ENCODE results near the gene GALE. TPM values are rescaled to one million over a fixed set of nuclear protein-coding genes. Genes with fewer than 3 reads are reported as not detected.

Gene GALE
- total RNA-seq, 1 experiment from 2014 or later = 42.7 TPM

- TF ChIP-seq EZH2 (IDR thresholded peaks at IDR 0.05; ENCODE audit: borderline replicate concordance, low read depth, low read length, poor library complexity, severe bottlenecking) (no peak), CTCF (conservative IDR thresholded peaks at IDR 0.05; ENCODE audit: low read depth, low read length) (peak; percentile 87)
- POLR2A ChIA-PET (ENCODE audit: low non-redundant PET) = no interaction called here
- intact Hi-C loops (cut with micrococcal nuclease; ENCODE audit: unreplicated experiment) = loop anchor here (5.0 kb wide), 1 partner anchor 108 kb away; no protein-coding TSS in a partner anchor
- DNase-seq (ENCODE audit: low spot score) = peak; percentile 89
- Histone ChIP-seq H3K9me3 (ENCODE audit: low read depth, low read length, poor library complexity, severe bottlenecking) (no peaks in the 10 kb centered on the region), H3K4me1 (ENCODE audit: insufficient read depth, low read length, poor library complexity, severe bottlenecking) (no peaks in the 10 kb centered on the region), H3K27me3 (replicated peaks; ENCODE audit: insufficient read depth, low read depth, low read length, poor library complexity) (no peaks in the 10 kb centered on the region), H3K27ac (ENCODE audit: low read depth, low read length, poor library complexity, severe bottlenecking) (no peak overlapping the region), H3K4me3 (ENCODE audit: low read depth, low read length, poor library complexity, severe bottlenecking) (no peak overlapping the region), H3K36me3 (ENCODE audit: insufficient read depth, low read length, poor library complexity, severe bottlenecking) (no peaks in the 10 kb centered on the region)
- CTCF ChIA-PET = interaction anchor here (0.9 to 2.4 kb wide), 5 partner anchors 8 to 218 kb away, joined by 3 to 20 read pairs (median 4); partner anchors contain the start of genes HMGCL and PITHD1
- no TSS peak for BruUV-seq (replicated peaks)
Observed at GRCh38 chr1:23809751-23810171, 9.2 kb upstream of the GALE start.

GRCh38 chr1:23807453-23807852 is 6.9 kb upstream of the GALE start:
- Histone ChIP-seq H3K9me3 (ENCODE audit: low read depth, low read length, poor library complexity, severe bottlenecking) (no peaks in the 10 kb centered on the region), H3K36me3 (ENCODE audit: insufficient read depth, low read length, poor library complexity, severe bottlenecking) (no peaks in the 10 kb centered on the region), H3K27ac (ENCODE audit: low read depth, low read length, poor library complexity, severe bottlenecking) (no peak overlapping the region), H3K4me1 (ENCODE audit: insufficient read depth, low read length, poor library complexity, severe bottlenecking) (no peaks in the 10 kb centered on the region), H3K27me3 (replicated peaks; ENCODE audit: insufficient read depth, low read depth, low read length, poor library complexity) (no peaks in the 10 kb centered on the region), H3K4me3 (ENCODE audit: low read depth, low read length, poor library complexity, severe bottlenecking) (no peak overlapping the region)
- POLR2A ChIA-PET (ENCODE audit: low non-redundant PET) = no interaction called here
- no peak for DNase-seq (ENCODE audit: low spot score)
- no TSS peak for BruUV-seq (replicated peaks)
- intact Hi-C loops (cut with micrococcal nuclease; ENCODE audit: unreplicated experiment) = loop anchor here (5.0 kb wide), 1 partner anchor 110 kb away; no protein-coding TSS in a partner anchor
- CTCF ChIA-PET = interaction anchor here (0.5 kb wide), 1 partner anchor 90 kb away, joined by 4 read pairs; no protein-coding TSS in a partner anchor
- TF ChIP-seq EZH2 (IDR thresholded peaks at IDR 0.05; ENCODE audit: borderline replicate concordance, low read depth, low read length, poor library complexity, severe bottlenecking) (no peak), CTCF (conservative IDR thresholded peaks at IDR 0.05; ENCODE audit: low read depth, low read length) (no peak)

- DNase-seq (ENCODE audit: low spot score) = no peak
- TF ChIP-seq CTCF (conservative IDR thresholded peaks at IDR 0.05; ENCODE audit: low read depth, low read length) = no peak
- TF ChIP-seq EZH2 (IDR thresholded peaks at IDR 0.05; ENCODE audit: borderline replicate concordance, low read depth, low read length, poor library complexity, severe bottlenecking) = no peak
- no peaks in the 10 kb centered on the region for H3K9me3 ChIP-seq (ENCODE audit: low read depth, low read length, poor library complexity, severe bottlenecking)
- intact Hi-C loops (cut with micrococcal nuclease; ENCODE audit: unreplicated experiment) = loop anchor here (5.0 kb wide), 1 partner anchor 111 kb away; no protein-coding TSS in a partner anchor
- no TSS peak for BruUV-seq (replicated peaks)
- peaks cover 6% of the 10 kb centered on the region for H3K4me1 ChIP-seq (ENCODE audit: insufficient read depth, low read length, poor library complexity, severe bottlenecking)
- ChIA-PET POLR2A (ENCODE audit: low non-redundant PET) (interaction anchor here (0.6 kb wide), 1 partner anchor 17 kb away, joined by 7 read pairs; no protein-coding TSS in a partner anchor), CTCF (no interaction called here)
- no peak overlapping the region for H3K4me3 ChIP-seq (ENCODE audit: low read depth, low read length, poor library complexity, severe bottlenecking)
- no peaks in the 10 kb centered on the region for H3K36me3 ChIP-seq (ENCODE audit: insufficient read depth, low read length, poor library complexity, severe bottlenecking)
- H3K27ac ChIP-seq (ENCODE audit: low read depth, low read length, poor library complexity, severe bottlenecking) = no peak overlapping the region
- no peaks in the 10 kb centered on the region for H3K27me3 ChIP-seq (replicated peaks; ENCODE audit: insufficient read depth, low read depth, low read length, poor library complexity)
Observed at GRCh38 chr1:23806280-23806679, 5.7 kb upstream of the GALE start.
